Kidney glomerular epithelial cell (primary cell): ENCODE results near the gene MRPS15.

Experiments used
- DNase-seq: peaks from one replicate; lab custom pipeline; 2025; lab: John Stamatoyannopoulos, UW

Gene MRPS15

DNA sequence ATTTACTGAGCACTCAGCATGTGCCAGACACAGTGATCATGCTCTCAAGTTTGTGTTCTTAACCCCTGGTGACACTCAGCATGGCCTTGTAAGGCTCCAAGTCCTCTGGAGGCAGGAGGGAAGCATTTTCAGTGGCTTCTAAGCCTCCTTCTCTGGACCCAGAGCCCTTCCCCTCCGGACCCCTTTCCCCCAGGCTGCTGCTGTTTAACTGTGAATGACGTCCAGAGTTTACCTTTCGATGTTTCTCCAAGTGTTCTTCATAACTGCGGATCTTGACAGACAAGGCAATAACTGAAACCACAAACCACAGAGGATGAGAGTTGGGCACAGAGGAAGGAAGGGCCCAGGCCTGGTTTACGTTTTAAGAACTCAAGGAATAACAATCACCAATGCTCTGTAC is 6.5 kb downstream of the MRPS15 start:
- DNase-seq: no peak

DNA sequence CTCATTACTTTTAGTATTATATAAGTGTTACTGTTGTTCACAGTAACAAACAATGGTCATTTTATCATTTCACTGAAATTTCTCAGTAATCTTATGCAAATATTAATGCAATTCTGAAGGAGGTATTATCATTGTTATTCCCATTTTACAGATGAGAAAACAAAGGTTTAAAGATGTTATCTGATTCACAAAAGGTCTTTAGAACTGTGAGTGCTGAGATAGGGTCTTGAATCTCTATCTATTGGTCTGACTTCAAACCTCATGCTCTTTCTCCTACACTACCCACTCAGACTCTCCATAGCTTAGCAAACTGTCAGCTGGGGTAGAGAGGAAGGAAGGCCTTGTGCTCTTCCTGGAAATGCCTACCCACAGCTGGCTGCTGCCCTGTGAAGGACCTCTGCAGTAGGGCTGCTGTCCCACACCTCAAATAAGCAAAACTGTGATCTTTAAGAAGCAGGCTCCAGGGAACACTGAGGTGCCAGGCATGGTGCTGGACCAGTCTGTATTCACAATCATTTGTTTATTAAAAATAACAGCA is 7.7 kb downstream of the MRPS15 start:
- no peak for DNase-seq

DNA sequence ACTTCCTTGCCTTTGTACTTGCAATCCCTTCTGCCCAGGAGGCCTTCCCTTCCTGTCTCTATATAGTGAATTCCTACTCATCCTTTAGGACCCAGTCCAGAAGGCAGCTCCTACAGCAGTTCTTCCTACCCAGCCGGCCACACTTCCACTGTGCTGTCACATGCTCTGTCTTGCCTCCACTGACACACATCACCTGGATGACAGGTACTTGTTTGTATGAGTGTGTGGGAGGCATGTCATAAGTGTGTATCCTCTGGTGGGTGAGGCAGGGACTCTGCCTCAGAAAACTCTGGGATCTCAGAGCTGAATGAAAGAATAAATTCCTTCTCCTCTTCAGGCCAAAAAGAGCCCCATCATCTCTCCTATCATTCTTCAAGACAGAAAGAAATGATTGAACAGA is 8.8 kb downstream of the MRPS15 start:
- DNase-seq: no peak

DNA sequence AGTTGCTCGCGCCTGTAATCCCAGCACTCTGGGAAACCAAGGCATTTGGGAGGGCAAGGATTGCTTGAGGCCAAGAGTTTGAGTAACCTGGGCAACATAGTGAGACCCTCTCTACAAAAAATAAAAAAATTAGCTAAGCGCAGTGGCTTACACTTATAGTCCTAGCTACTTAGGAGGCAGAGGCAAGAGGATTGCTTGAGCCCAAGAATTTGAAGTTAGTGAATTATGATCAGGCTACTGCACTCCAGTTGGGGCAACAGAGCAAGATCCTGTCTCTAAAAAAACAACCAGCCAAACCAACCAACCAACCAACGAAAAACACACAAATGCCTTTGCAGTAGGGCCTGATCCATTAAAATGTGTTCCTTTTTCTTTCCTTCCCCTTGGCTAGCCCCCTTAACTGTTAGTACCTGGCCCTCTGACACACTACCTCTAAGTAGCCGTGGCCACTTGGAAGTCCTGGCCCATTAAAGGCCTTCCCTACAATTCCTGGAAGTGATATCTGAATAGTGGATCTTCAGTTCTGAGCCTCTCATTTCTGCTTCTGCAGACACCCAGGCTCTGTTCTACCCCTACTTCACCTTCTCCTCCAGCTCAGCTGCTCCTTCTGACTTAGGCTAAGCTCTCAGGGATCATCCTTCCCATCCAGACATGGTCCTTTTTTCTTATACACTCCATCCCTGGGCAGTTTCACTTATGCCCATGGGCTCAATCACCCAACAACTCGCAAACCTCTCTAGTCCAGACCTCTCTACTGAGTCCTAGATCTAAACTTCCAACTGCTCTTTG is 10.4 kb downstream of the MRPS15 start:
- DNase-seq: no peak

DNA sequence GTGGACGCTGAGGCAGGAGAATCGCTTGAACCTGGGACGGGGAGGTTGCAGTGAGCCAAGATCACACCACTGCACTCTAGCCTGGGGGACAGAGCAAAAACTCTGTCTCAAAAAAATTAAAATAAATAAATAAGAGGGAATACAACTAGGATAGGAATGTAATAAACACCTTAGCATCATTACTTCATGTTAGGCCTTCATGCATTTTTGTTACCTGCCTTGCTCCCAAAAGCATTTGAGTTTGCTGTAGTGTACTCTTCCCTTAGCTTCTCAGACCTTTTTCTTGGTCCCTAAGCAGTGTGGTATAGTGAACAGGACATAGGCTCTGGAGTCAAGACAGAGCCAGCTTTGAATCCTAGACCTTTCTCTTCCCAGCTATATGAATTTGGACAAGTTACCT is 11.1 kb downstream of the MRPS15 start:
- DNase-seq: no peak

DNA sequence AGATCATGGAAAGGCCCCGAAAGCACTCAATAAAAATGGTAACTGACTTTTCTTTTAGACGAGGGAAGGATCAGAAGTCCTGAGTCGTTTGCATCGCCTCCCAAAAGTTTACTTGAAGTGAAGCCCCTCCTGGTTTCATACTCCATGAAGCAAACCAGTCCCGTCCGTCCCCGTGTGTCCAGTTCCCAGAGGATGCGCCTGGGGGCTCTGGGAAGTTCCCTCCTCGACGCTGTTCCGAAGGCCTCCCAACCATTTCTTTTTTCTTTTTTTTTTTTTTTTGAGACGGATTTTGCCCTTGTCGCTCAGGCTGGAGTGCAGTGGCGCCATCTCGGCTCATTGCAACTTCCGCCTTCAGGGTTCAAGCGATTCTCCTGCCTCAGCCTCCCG is 13.3 kb downstream of the MRPS15 start:
- DNase-seq: no peak

DNA sequence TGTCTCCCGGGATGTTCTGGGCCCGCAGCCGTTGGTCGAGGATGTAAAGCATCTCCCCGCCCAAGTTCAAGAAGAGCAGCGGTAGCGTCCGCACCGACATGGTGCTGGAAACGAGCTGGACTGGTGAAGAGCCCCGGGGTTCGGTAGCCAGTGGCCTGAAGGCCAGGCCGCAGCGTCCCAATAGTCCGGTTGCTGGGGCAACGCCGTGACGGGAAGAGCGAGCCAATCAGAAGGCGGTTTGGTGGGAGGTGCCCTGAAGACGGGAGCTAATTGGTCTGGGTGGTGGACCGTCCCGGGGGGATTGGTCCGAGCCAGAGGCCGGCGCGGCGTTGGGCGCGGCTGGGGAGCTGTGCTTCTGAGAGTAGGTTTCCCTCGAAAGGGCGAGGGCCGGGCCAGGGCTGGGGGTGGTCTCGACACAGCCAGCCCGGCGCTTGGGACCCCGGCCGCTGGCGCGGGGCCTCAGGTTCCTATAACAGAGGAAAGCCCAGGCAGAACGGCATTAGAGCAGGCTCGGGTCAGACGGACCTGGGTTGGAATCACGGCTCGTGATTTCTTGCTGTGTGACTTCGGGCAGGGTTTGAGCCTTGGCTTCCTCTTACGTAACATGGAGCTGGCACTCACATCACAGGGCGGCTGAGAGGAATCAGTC is 13.8 kb downstream of the MRPS15 start, which contains the start of gene OSCP1:
Gene OSCP1, minus strand, starts transcription at position 182 of the 649 bp plus-strand sequence. Its CDS starts 82 bp downstream, at position 100.
- peak; percentile 91 for DNase-seq

DNA sequence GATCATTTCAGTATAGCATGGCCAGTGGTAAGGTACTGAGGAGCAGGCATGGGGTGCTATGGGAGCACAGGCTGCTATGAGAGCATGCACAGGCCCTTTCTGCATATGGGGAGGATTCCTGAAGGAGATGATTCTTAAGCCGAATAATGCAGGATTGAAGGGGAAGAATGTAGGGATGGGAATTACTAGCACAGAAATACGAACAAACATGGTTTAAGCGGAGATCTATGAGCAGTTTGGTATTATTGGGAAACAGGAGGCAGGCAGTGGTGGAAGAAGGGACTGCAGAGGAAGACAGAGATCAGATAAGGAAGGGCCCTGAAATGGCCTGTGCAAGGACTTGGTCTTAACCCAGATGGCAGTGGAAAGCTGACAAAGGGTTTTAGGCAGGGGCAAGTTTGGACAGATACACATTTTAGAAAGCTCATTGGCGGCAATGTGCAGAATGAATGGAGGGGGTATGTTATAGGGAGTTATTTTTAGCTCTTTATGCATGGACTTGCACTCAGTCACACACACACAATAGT is 15.6 kb downstream of the MRPS15 start:
- DNase-seq: no peak

DNA sequence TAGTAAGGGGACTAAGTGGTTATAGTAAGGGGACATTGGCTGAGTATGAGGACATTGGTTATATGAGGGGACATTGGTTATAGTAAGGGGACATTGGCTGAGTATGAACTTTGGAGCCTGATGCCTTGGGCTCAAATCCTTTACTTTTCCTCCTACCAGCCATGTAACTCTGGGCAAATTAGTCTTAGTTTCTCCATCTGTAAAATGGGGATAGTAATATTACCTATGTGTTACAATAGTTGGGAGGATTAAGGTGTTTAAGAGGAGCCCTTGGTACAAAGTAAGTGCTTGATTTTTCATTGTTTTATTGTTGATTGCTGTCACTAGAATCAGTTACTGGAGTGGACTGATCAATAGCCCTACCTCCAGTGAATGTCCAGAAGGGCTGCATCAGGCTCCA is 16.7 kb downstream of the MRPS15 start:
- no peak for DNase-seq

DNA sequence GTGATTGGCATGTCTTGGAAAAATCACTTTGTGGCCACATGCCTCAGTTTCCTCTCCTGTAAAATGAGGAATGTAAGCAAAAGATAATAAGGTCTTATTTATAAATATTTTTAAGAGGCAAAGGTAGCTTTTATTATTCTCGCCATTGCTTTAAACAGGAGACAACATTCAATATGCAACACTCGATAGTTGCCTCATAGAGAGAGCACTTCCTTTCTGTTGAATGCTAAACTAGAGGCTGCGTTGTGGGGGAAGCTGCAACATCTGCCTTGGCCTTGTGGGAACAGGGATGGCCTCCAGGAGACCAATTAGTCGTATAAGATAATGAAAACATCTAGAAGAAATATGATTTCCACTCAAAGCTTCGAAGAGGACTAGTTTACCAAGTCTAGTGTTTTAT is 17.4 kb downstream of the MRPS15 start:
- no peak for DNase-seq

DNA sequence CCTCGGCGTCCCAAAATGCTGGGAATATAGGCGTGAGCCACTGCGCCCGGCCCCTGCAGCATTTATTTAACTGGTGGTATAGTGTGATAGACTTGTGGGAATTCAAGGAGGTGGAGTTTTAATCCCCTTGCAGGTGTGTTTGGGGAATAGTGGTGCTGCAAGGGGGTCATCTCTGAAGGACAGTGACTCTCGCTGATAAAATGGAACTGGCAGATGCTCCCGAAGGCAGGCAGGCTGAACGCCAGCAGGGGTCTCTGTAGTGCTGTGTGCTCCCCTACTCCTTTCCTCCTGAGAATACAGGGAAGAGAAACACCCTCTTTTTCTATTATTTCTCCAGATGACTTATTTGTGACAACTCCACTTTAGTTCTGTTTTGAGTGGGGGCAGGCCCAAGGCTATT is 17.9 kb downstream of the MRPS15 start:
- no peak for DNase-seq

DNA sequence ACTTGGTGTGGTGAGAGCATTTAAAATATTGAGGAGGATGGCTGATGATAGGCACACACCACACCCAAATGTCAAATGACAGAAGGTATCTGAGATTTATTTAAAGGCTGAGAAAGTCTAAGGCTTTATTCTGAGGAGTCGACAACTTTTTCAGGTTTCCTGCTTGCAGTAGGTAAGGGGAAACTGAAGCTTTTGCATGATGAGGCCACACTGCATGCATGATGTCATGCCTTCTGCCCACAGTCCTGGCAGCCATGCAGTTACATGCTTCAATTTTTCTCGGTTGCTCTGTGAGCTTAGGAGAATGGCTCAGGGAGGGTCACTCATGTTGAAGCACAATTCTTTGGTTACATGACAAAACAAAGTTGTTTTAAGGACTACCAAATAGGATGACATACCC is 20.9 kb downstream of the MRPS15 start:
- DNase-seq: no peak

DNA sequence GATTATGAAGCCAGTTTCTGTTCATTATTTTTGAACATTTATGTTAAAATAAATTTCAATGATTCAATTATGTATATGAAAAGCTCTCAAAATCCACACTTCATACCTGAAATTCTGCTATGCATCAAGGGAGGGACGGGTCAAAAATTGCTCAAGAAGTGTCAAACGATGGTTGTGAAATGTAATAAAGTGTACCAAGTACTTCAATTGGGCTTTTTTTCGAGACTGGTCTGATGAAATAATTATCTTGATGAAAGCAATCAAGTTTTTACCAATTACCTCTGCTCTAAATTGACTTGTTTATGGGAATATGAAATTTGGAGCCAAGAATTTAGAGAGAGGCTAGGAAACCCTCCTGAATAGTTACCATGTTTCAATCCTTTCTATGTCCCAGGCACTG is 21.8 kb downstream of the MRPS15 start:
- DNase-seq: no peak

DNA sequence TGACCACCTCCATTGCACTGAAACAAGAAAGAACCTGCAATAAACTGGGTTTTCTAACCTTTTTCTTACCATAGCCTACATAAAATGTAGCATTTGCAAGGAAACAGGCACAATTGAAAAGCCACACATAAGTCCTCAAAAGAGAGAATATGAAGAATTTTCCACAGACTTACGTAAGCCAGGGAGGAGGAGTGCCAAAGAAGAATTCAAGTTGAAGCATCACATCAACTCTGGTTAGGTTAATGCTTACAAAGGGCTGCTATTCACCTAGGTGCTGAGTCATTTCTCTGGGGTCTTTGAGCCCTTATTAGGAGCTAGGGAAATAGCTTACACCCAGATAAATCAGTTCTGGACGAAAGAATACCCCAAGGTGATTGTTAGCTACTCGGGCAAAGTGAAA is 23.5 kb downstream of the MRPS15 start:
- DNase-seq: no peak

DNA sequence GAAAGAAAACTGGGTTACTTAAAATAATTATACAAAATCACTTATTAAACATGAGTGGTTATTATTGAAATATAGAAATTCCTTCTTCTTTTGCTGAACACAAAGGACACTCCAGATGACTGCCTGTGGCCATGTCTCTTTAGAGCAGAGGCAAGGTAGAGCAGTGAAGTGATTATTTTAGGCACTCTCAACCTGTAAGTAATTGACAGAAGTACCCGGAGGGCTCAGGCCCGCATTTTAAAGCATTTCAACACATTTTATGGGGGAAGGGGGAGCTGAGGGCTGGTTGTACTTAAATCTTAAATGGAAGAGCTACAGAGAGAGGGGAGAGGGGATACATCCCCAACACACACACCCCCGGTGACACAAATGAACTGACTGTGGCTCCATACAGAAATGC is 24.1 kb downstream of the MRPS15 start:
- DNase-seq: no peak

DNA sequence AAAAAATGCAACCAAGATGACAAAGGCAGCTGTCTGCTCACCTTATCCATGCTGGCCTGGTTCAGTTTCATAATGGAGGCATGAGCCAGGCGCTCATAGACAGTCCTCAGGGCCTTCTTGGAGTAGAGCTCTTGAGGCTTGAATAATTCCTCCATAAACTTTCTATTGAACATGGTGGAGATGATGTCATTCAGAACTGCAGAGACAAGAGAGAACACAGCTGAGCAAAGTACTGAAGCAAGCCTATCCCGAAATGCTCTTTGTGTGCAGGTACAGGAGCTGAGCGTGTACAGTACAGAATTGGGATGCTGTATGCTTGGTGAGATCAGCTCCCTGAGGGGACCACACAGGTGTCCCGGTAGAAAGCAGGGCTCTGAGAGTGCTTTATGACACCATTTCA is 25.5 kb downstream of the MRPS15 start:
- no peak for DNase-seq

DNA sequence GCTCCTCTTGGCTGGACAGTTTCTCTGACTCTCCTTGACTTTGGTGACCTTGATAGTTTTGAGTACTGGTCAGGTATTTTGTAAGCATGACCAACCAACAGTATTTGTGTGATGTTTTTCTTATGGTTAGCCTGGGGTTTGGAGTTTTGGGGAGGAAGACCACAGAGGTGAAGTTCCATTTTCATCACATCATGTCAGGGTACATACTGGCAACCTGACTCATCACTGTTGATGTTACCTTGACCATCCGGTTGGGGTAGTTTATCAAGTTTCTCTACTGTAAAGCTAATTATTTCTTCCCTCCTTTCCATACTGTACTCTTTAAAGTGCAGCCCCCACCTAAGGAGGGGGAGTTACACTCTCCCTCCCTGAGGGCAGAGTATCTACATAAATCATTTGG is 27.4 kb downstream of the MRPS15 start:
- DNase-seq: peak; percentile 84

DNA sequence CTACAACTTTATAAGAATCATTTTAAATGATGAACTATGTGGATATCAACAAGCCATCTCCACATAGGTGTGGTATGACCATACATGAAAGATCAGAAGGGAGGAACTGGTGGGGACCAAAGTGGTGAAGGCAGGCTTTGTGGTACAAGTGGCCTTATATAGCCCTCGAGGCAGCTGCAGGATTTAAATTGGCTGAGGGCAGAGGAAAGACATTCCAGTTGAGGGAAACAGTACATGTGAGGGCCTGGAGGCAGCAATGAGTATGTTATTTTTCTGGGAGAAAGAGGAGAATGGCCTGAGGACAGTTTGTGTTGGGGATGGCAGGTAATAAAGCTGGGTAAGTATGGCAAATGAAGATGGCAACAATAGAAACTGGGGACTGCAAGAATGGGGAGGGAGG is 31.1 kb downstream of the MRPS15 start:
- no peak for DNase-seq

DNA sequence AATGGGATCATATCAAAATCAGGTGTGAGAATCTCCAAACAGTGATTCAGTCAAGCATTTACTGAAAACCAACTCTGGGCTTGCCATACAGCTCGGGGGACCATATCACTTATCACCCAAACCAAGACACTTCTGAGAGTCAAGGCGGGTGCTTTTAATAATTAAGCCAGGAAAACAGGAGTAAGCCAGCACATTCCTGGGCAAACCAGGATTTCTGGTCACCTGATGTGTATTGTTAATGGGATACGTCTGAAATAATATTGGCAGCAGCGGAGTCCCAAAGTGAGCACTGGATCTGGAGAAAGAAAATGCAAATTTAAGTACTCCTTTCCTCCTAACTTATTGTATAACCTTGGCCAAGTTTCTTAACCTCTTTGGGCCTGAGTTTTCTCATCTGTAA is 31.6 kb downstream of the MRPS15 start:
- DNase-seq: peak; percentile 26

DNA sequence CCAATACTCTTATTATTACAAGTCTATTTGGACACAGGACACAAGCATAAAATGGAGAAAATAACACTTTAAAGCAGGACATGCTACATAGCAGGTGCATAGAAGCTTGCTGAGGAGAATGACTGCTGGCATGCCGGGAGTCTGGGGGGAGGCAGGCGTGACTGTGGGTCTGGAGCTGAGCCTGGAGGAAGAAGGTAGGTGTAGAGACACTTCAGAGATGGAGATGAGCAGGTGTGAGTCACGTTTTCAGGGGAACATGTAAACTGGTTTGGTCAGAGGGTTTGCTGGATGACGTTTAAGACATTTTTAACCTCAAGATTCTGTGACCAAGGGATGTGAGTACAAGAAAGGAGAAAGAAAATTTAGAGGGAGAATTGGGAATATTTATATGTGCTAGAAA is 38.4 kb downstream of the MRPS15 start:
- no peak for DNase-seq

DNA sequence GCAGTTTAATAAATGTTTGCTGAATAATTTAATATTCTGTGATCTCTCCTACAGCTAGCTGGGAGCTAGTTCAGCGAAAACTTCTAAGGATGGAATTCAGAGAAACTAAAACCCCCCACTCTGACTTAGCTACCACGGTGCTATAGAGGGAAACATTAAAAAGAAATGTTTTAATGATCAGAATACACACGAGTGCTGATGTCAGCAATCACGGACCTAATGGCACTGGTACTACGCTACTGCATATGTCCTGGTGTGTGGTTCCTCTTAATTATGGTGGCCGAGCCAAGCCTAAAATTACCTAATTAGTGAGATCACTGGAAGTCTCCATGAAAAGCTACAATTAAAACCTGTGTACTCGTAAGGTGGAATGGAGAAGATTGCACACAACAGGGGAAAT is 42.5 kb downstream of the MRPS15 start:
- no peak for DNase-seq

DNA sequence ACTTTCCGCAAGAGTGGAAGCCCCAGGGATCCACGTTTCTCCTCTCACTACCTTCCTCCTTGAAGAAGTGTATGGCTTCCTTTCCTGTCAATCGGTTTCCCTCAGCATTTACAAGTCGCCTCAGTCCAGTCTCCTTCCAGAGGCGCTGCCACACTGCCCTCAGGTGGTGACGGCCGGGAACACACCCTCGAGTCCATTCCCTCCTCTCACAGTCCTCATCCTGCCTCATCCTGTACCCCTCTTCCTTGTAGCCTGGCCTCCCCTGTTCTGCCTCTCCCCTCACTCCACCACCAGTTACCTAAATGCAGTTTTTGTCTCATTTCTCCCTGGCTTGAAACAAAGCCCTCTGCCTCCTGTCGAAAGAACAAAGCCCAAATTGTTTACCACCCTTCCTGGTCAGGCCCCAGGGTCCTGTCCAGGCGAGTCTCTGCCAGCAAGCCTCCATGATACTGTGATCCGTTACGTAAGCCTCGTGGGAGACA is 43.3 kb downstream of the MRPS15 start:
- DNase-seq: peak; percentile 83

DNA sequence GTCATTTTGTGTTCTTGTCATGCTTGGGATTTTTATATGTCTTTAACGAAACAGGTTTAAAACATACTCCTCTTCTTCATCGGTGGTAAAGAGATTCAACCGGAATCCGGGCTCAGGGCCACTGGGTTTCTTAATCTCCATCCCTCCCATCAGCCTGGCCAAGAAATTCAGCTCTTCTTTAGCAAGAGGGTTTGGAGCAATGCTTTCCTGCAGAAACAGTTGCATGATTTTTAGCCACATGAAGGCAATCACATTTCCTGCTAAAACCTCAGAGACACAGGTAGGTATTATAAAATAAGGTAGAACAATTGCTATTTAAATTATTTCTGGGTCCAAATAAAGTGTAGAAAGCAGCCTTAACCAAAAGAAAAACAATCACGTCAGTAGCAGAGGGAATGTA is 43.8 kb downstream of the MRPS15 start:
- DNase-seq: no peak
